ENCODE results near the gene DIP2C.
"Not testable (repeated sequence)": the region's sequence is repeated elsewhere in the genome, so short reads cannot be mapped to it uniquely, and the experiment has no call there.

The DIP2C gene

DNA sequence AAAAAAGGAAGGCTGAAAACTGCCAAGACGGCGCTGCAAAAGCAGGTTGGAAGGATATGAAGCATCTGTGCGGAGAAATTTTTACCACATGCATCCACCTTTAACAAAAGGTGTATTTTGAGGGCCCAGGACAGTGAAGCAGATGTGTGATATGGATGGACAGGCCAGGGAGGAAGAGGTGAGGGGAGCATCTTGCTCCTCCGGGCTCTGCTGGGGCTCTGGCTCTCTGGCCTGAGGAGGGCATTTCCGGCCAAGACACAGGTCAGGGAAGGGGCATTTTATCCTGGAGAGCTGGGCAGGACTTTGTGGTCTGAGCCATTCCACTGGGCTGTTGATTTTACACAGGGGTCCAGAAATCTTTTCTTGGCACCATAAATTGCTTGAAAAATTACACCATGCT is 379.1 kb downstream of the DIP2C start:
- no peak for DNase-seq

DNA sequence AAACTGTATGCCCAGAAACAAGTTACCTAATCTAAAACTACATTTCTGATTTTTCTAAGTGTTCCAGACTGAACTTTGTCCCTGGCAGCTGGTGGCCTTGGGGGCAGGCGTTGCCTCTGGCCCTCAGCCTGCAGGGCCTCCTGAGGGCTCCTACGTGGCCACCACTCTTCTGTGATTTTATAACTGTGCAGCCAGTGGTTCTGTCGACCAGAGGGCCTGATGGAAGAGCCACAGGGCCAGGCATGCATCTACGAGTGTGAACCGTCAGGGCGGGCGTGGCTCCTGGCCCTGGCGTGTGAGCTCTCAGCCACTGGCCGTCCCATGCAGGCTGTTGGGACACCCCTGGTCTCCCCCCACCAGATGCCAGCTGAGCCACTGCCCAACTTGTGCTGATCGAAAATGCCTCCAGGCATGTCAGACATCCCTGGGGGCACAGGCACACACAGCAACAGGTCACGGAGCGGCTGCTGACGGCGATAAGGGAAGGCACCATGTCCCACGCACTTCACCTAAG is 380.8 kb downstream of the DIP2C start:
- DNase-seq, result no peak

DNA sequence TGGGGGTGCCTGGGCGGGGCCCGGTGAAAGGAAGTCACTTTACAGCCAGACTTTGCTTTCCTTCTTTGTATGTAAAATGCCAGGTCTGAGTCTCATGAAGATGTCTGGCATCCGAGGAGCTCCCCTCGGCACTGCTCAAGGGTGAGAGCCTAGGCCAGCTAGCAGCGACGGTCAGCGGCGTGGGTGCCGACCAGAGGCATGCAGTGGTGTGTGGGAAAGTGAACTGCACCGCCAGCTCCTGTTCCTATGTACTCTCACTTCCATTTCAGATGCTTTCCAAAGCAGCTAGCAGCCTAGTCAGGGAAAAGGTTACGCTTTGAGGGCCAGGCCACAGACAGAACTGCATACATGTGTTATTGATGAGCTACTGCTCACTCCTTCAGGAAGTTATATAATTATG is 381.4 kb downstream of the DIP2C start:
- no peak for DNase-seq

DNA sequence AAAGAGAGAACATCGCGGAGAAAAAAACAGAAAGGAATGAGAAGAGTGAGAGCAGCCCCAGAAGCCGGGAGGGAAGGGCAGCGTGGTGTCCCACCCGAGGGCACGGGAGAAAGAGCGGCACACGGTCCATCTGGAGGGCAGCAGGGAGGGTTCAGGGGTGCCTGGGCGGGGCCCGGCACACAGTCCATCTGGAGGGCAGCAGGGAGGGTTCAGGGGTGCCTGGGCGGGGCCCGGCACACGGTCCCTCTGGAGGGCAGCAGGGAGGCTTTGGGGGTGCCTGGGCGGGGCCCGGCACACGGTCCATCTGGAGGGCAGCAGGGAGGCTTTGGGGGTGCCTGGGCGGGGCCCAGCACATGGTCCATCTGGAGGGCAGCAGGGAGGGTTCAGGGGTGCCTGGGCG is 381.8 kb downstream of the DIP2C start:
- no peak for DNase-seq

DNA sequence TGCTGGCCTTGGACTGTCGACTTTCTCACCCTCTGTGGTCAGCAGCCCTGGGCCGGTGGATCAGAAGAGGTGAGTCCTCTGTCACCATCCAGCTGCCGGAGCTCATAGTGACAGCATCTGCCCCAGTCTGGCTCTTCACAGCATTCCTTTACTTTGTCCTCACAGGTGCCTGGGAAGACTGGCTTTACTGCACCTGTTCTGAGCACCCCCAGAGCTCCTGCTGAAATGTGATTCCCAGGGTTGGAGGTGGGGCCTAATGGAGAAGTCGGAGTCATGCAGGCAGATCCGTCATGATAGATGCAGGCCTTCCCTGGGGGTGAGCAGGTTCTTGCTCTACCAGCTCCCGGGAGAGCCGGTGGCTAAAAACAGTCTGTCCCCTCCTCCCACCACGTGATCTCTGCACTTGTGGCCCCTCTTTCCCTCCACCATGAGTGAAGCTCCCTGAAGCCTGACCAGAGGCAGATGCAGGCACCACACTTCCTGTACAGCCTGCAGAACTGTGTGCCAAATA is 382.7 kb downstream of the DIP2C start:
- DNase-seq, result no peak

DNA sequence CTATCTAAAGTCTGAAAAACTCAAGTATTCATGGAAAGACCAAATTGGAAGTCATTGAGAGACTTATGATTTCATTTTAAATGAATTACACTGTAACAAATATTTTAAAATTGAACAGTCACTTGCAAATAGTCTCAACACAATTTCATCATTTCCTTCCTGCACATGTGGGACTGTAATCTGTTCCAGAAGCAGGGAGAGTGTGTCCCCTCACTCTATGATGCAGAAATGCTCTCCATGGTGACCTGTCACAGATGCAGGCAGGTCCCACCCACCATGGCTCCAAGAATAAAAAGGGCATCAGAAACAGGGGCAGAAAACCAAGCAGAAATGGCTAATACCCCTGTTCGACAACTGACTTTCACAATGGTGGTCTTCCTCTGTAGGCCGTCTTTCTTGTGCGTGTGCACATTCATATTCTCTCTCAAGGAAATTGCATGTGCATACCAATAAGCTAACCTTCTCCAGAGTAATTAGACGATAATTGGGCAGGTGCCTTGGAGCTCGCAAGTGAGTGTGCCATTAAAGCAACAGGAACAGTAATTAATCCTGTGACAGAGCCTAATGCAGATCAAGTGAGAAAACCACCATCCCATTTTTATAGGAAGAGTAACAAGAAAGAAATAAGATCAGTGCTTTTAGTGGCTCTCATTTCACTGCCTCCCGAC is 383.3 kb downstream of the DIP2C start:
- no peak for DNase-seq

DNA sequence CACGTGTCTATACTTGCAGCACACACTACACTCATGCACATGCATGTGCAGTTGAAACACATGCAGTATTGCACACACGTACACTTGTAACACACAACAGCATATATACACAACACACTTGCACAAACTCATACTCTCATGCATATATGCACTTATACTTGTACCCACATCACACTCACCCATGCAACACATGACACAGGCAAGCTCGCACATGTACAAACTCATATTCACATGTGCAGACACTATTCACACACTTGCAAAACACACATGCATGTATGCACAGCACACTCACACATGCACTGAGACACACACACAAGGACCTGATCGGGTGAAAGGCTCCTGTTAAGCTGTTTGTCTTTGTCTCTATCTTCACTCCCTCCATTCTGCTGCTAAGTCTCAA is 384.4 kb downstream of the DIP2C start:
- DNase-seq, result no peak

DNA sequence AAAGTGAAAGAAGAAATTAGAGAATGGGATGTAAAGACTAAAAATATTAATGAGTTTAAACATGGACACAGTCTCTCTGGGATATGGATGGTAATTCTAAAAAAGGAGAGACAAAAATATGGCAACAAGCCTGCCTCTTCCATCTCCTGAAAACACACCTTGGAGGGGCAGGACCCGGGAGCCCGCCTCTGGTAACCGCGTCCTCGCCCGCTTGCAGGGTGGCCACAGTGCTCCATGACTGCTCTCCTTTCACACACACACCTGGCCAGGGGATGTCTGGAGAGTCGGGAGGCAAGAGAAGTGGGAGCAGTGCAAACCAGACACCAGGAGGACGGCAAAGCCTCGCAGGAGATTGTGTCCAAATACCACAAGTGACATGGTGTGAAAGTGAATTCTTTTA is 387.9 kb downstream of the DIP2C start:
- no peak for DNase-seq

DNA sequence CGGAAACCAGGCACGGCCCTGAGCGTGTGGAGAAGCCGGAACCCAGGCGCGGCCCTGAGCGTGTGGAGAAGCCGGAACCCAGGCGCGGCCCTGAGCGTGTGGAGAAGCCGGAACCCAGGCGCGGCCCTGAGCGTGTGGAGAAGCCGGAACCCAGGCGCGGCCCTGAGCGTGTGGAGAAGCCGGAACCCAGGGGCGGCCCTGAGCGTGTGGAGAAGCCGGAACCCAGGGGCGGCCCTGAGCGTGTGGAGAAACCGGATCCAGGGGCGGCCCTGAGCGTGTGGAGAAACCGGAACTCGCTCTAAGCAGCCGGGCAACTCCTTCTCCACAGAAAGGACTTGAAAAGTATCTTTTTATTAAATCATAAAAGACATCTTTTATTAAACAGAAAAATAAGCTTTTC is 388.9 kb downstream of the DIP2C start:
- not testable (repeated sequence) for DNase-seq

DNA sequence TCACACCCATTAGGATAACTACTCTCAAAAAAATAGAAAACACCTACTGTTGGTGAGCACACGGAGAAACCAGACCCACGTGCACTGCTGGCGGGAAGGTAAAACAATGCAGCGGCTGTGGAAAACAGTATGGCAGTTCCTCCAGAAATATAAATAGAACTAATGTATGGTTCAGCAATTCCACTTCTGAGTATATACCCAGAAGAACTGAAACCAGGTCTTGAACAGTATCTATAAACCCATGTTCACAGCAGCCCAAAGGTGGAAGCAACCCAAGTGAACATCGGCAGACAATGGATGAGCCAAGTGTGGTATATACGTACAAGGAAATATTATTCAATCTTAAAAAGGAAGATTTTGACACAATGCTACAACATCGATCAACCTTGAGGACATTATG is 389.5 kb downstream of the DIP2C start:
- no peak for DNase-seq

DNA sequence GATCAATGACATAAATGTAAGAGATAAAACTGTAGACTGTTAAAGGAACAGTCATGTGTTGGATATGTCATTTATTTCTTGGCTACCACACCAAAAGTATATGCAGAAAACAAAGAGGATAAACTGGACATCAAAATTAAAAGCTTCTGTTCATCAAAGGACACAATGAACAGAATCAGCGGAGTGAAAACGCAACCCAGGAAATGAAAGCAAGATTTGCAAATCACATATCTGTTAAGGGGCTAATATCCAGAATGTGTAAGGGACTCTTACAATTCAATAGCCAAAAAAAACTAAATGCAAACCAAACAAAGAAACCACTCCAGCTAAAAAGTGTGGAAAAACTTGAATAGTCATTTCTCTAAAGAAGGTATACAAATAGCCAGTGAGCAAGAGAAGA is 390.0 kb downstream of the DIP2C start:
- DNase-seq, result no peak

DNA sequence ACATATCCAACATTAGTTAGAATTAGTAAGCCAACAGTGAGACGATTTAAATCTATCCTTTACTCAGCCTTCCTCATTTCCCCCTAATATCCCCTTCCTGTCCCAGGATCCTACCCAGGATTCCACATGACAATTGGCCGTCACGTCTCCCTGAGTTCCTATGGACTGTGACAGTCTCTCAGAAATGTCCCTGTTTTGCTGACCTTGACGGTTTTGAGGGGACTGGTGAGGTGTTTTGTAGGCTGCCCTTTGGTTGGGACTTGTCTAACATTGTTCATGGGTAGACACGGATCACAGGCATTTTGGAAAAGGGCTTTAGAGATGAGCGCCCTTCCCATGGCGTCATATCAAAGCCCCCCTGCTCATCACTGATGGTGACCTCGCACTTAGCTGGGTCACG is 391.4 kb downstream of the DIP2C start:
- no peak for DNase-seq

DNA sequence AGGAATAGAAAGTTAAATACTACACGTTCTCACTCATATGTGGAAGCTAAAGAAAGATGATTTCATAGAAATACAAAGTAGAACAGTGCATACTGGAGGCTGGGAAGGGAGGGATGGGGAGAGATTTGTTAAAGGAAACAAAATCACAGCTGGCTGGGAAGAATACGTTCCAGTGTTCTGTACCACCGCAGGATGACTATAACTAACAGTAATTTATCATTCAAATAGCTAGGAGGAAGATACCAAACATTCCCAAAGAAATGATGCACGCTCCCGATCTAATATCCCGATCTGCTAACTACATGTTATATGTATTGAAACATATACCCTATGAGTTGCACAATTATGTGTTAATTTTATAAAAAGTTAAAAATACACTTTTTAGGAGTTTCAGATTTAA is 391.9 kb downstream of the DIP2C start:
- no peak for DNase-seq

DNA sequence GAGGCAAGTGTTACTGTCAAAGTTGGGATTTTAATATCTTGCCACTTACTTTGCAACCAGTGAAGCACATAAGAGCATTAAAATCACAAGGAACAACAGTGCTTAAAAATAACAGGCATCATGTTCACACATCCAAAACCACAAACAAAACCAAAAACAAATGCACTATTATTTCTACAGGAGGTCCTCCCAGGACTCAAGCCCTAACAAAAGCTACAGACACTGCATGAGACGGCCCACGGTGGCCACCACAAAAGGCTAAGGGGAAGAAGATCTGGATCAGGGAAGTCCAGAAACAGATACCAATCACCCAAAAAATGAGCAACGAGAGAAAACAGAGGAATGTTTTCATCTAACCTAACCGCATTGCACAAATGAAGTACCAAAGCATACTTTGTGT is 395.8 kb downstream of the DIP2C start:
- no peak for DNase-seq

DNA sequence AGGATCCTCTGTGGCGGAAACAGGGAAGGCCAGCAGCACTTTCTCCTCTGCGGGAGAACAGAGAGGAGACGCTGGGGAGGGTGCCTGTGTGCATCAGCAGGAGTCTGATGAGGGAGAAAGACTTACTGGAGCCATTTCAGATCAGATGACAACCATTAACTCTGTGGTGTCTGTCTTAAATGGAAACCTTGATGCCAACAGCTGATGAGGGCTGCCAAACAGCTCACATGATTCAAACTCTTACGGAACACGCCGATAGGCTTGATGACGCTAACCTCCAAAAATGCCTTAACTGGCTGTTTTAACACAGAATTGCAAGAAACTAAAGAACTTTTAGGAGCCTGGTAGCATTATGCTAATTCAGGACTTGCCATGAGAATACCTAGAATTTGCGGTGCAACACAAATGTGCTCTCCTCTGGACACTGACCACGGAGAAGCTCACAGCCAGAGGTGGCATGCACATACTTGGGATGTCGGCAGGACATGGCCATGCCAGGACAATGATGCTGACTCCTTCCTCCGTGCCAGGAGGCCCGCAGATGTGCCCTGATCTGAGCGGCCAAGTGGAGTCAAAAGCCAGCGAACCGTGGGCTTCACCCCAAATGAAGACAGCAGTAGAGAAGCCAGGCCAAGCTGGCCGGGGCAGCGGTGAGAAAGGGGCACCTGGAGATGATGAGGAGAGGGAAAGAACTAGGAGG is 399.3 kb downstream of the DIP2C start:
- no peak for DNase-seq

DNA sequence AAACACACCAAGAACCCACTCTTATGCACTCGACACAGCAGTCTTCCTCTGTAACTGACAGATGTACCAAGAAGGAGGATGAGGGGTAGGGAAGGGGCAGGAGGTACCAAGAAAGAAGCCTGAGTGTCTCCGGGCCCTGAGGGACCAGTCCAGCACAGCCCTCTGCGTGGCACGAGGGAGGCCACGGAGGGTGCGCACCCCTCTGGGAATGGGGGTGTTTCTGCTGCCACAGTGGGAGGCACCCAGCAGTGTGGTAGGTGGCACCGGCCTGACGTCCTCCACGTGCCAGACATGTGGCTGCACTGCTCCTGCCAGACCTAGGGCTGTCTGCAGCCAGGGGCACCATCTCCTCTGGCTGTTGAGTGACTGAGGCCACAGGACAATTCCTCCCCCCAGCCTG is 399.9 kb downstream of the DIP2C start:
- DNase-seq, result no peak

DNA sequence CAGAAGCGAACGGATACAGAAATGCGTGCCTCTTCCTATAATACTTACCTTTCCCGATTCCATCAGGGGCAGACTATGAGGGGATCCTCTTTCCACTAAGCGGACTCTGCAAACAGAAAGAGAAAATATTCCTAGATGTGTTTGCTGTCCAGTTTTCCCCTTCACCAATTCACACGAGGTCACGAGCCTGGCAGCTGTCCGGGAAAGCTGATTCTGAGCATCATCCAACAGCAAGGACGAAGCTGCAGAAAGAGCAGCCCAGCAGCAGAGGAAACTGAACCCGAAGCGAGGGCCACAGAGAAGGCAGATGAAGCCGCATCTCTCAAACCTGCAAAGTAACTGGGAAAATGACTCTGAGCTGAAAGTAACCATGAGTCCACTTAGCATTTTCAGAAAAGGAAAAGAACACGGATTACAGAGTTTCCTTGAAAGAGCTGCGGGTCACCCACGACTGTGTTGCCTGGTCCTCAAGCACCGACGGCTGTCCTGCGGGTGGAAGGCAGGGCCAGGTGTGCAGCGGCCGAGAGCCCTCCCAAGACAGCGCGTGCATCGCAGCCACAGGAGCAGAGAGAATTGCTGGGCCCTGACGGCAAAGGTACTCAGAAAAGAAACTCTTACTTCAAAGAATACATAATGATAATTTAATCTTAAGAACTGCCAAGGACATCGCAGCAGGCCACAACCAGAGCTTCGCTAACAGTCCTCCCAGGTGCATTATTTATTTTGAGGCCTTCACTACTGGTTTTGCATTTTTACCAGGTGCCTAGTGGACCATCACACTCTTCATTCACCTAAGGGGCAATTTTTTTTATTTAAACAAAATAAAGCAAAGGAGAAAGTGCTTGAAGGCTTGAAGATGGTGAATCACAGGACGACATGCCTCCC is 400.9 kb downstream of the DIP2C start:
- DNase-seq, result no peak

DNA sequence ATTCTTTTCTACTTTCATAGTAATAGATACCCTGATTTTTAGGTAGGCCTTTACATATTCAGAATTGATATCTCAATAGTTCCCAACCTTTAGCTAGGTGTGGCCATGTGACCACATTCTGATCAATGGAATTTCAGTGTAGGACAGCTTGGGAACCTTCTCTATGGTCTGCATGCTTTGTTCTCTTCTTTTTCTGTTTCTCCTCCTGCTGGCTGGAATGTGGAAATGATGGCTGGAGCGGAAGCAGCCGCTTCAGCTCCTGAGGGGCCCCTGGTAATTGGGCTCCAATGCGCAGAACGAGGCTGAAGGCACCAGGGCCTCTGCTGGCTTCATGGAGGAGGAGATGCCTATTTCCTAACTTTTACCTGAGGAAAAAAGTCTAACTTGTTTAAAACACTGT is 401.7 kb downstream of the DIP2C start:
- no peak for DNase-seq

DNA sequence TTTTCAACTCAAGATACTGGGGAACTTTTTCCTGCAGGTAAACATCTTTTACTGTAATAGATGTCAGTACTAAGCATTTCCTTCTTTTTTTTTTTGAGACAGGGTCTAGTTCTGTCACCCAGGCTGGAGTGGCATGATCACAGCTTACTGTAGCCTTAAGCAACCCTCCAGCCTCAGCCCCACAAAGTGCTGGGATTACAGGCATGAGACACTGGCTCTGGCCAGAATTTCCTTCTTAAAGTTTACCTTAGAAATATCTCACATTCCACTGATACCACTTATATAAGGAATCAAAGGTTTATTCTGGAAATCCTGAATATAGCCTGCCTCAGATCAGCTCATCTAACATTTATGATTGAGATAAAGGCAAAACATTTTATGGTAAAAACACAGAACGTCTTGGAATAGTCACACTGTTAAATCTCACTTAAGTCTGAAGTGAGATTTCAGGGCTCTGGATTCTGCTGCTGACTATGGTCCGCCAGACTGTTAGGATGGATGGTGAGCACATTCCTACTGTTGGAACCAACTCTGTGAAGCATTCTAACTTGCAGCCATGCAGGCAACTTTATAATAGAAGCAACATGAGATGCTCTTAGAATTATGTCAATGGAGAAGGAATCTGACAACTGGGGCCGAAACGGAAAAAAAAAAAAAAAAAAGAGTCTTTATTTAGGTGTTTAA is 402.3 kb downstream of the DIP2C start:
- no peak for DNase-seq

DNA sequence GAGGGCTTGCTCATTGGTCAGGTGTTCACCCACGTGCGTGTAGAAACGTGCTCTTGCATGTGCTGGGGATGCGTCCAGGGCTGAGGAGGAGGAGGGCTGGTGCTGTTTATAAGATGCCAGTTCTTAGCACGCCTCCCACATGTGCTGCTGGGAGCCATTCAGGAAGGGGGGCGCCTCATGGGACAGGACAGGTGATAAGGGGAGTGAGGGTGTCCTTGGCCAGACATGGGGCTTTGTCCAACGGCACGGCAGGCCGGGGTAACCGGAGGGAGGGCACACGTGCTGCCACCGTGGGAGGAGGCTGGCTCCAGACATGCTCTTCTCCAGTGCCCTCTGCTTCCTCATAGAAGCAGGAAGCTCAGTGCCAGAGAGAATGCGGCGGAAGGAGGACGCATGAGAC is 404.3 kb downstream of the DIP2C start:
- DNase-seq, result no peak

DNA sequence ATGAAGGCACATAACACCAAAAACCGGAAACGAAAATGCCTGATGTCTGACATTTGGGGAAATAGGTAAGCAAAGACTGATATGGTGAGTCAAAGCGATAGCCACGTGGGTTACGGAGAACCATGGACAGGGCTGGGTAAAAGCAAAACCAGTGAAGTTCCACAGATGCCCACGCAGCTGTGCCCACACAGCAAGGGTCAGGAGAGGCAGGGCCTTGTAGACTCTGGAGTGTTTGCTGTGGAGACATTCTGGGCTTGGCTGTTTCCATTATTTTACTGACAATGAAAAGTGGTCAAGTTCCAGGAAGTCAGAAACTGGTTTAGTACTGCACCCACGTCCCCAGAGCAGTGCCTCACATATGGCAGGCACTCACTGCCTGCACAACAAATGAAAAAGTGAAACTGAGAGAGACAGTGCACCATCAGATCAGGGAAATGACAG is 405.5 kb downstream of the DIP2C start:
- DNase-seq, result no peak

DNA sequence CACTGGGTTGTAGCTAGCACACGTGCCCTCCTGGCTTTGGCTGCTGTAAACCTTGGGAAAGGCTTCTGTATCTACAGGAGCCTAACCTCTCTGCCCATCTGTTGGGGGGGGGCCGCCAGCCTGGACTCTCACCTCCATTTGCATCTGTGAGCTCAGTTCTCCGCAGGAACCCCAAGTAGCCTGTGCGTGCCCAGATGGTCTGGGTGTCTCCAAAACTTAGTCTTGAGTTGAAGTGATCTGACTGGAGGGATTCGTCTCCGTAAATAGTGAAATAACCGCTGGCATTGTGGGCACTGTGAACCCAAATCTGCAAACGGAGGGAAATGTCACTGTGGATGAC is 406.4 kb downstream of the DIP2C start:
- no peak for DNase-seq
